Measurements from ENCODE around the gene FRMD4B. TPM values are rescaled to one million over a fixed set of nuclear protein-coding genes. Genes with fewer than 3 reads are reported as not detected.

FRMD4B gene
- total RNA-seq, 4 donors from 2014 or later, result 10.5 to 22.0 (median 14.8) TPM

DNA sequence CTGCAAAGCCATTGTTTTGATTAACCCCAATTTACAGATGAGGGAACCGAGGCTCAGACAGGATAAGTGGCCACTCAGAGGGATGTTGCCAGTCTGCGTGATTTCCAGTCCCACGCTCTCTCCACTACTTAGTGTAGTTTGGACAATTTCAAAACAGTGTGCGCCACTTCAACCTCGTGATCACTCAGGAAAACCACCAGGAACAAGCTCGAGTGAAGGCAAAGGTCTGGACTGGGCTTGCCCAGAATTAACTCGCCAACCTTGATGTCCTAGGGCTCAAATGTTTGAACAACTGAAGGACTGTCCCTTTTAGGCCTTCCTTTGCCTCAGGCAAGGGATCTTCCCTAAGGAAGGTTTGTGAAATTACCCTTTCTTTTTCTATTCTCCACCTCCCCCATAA is 139.3 kb downstream of the FRMD4B start:
- no peak overlapping the region for H3K4me3 ChIP-seq
- TF ChIP-seq POLR2A (IDR thresholded peaks at IDR 0.05; ENCODE audit: low read depth), result no peak
- TF ChIP-seq EP300 (IDR thresholded peaks at IDR 0.05), result no peak
- TF ChIP-seq, protein P1, sequence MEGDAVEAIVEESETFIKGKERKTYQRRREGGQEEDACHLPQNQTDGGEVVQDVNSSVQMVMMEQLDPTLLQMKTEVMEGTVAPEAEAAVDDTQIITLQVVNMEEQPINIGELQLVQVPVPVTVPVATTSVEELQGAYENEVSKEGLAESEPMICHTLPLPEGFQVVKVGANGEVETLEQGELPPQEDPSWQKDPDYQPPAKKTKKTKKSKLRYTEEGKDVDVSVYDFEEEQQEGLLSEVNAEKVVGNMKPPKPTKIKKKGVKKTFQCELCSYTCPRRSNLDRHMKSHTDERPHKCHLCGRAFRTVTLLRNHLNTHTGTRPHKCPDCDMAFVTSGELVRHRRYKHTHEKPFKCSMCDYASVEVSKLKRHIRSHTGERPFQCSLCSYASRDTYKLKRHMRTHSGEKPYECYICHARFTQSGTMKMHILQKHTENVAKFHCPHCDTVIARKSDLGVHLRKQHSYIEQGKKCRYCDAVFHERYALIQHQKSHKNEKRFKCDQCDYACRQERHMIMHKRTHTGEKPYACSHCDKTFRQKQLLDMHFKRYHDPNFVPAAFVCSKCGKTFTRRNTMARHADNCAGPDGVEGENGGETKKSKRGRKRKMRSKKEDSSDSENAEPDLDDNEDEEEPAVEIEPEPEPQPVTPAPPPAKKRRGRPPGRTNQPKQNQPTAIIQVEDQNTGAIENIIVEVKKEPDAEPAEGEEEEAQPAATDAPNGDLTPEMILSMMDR (IDR thresholded peaks at IDR 0.05), result no peak
- TF ChIP-seq POLR2AphosphoS5 (IDR thresholded peaks at IDR 0.05), result no peak
- WGBS, result 90% methylated on average over 7 of the region's 7 CpGs
- no peaks in the 10 kb centered on the region for H3K9me3 ChIP-seq
- DNase-seq (ENCODE audit: extremely low spot score), result no peak
- no peaks in the 10 kb centered on the region for H3K36me3 ChIP-seq
- intact Hi-C loops (cut with DNase I), result no loop called here
- no peaks in the 10 kb centered on the region for H3K4me1 ChIP-seq
- H3K27ac ChIP-seq (replicated peaks in 1 of 4), result no peak overlapping the region
- H3K27me3 ChIP-seq, result no peaks in the 10 kb centered on the region

DNA sequence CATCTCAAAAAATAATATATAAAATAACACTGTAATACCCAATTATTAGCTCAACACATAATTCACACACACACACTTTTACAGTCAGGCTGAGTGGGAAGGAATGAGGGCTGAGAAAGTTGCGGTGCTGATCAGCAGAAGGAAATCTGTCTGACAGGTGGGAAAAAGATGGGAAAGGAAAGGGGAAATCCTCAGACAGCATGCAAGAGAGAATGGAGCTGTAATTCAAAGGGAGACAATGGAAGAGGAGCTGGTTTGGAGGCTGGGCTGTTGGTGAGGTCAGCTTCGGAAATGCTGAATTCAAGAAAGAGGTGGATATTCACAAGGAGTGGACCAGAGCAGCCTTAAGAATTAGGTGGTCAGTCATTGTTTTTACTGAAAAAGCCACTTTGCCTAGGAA is 141.8 kb downstream of the FRMD4B start:
- intact Hi-C loops (cut with DNase I), result no loop called here
- Histone ChIP-seq H3K9me3 (no peaks in the 10 kb centered on the region), H3K27me3 (no peaks in the 10 kb centered on the region), H3K27ac (replicated peaks in 1 of 4) (no peak overlapping the region), H3K4me3 (no peak overlapping the region), H3K36me3 (no peaks in the 10 kb centered on the region), H3K4me1 (peaks cover 0 to 3% (median 0%) of the 10 kb centered on the region in 4 donors)
- no peak for TF ChIP-seq EP300 (IDR thresholded peaks at IDR 0.05)
- TF ChIP-seq, protein P1 (IDR thresholded peaks at IDR 0.05), result no peak
- TF ChIP-seq POLR2A (IDR thresholded peaks at IDR 0.05; ENCODE audit: low read depth), result no peak
- no peak for TF ChIP-seq POLR2AphosphoS5 (IDR thresholded peaks at IDR 0.05)
- WGBS, result 88% methylated on average over 2 of the region's 2 CpGs
- no peak for DNase-seq (ENCODE audit: extremely low spot score)

DNA sequence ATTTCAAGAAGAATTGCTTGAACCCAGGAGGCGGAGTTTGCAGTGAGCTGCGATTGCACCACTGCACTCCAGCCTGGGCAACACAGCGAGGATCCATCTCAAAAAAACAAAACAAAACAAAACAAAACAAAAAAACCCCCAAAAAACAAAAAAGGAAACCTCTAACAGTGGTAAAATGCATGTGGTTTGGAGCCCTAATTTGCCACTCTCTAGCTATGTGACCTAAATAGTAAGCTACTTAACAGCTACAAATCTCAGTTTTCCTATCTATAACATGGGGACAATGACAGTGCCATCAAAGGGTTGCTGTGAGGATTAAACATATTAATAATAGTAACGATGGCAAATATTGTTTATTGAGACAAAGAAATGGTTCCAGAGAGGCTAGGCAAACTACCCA is 144.1 kb downstream of the FRMD4B start:
- intact Hi-C loops (cut with DNase I), result no loop called here
- no peak overlapping the region for H3K27ac ChIP-seq (replicated peaks in 1 of 4)
- no peaks in the 10 kb centered on the region for H3K27me3 ChIP-seq
- no peaks in the 10 kb centered on the region for H3K9me3 ChIP-seq
- H3K4me1 ChIP-seq, result peaks cover 0 to 10% (median 1%) of the 10 kb centered on the region in 4 donors
- no peak overlapping the region for H3K4me3 ChIP-seq
- WGBS, result 97% methylated on average over 4 of the region's 4 CpGs
- no peak for DNase-seq (ENCODE audit: extremely low spot score)
- TF ChIP-seq POLR2AphosphoS5 (IDR thresholded peaks at IDR 0.05) (no peak), EP300 (IDR thresholded peaks at IDR 0.05) (no peak), POLR2A (IDR thresholded peaks at IDR 0.05; ENCODE audit: low read depth) (no peak)
- TF ChIP-seq, protein P1 (IDR thresholded peaks at IDR 0.05), result no peak
- H3K36me3 ChIP-seq, result no peaks in the 10 kb centered on the region

DNA sequence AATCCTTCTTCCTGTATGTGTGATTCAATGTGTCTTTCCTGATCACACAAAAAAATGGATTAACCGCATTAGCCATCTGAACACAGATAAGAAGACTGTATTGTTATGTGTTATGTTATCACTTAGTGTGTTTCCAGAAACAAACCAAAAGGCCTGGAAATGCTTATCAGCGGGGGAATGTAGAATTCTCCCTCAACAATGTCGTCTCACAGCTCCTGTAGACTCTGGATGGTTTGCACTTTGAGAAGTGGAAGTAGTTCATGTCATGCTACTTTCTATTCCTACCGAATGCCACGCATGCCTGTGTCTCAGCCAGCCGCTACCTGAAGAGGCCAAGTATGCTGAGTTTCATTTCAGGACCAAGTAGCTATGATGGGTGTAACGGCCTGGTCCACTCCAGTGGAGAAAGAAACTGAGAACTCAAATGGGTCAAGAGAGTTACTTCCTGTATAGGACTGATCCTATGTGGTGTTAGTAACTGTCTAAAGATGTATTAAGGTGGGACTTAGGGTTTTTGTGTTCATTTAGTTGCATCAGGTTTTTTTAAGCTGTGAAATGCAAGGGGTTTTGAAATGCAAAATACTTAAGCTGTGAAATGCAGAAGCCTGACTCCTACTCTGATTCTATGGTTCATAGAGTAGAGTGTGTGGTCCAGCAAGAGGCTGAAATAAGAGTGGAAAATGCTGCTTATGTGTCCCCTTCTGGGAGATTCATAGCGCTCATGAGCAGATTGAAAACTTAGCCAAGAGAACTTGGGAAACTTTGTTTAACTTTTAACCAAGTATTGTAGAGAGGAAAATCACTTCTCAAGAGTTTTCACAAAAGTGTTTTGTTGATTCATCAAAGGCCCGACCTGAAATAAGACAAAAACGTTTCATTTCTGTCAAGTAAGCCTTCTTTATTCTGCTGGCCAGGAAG is 145.0 kb downstream of the FRMD4B start:
- no peak for DNase-seq (ENCODE audit: extremely low spot score)
- intact Hi-C loops (cut with DNase I), result no loop called here
- Histone ChIP-seq H3K4me3 (no peak overlapping the region), H3K27me3 (no peaks in the 10 kb centered on the region), H3K4me1 (peaks cover 0 to 10% (median 1%) of the 10 kb centered on the region in 4 donors), H3K9me3 (no peaks in the 10 kb centered on the region), H3K36me3 (no peaks in the 10 kb centered on the region), H3K27ac (replicated peaks in 1 of 4) (no peak overlapping the region)
- WGBS, result 90% methylated on average over 9 of the region's 10 CpGs
- TF ChIP-seq, protein P1 (IDR thresholded peaks at IDR 0.05), result no peak
- no peak for TF ChIP-seq POLR2A (IDR thresholded peaks at IDR 0.05; ENCODE audit: low read depth)

All from esophagus muscularis mucosa (tissue), 4 donors.